Measurements from ENCODE around the gene DONSON.

GRCh38 chr21:33541105-33541711 lies 47.3 kb downstream of the DONSON start:
- TF ChIP-seq CTCF (IDR thresholded peaks at IDR 0.05; ENCODE audit: insufficient read depth, low read length, poor library complexity, severe bottlenecking) (no peak), EZH2phosphoT487 (conservative IDR thresholded peaks at IDR 0.05; ENCODE audit: low read length) (no peak)
